Measurements from ENCODE around the gene TADA2B.
"Not testable (repeated sequence)": the region's sequence is repeated elsewhere in the genome, so short reads cannot be mapped to it uniquely, and the experiment has no call there.

Gene TADA2B

DNA sequence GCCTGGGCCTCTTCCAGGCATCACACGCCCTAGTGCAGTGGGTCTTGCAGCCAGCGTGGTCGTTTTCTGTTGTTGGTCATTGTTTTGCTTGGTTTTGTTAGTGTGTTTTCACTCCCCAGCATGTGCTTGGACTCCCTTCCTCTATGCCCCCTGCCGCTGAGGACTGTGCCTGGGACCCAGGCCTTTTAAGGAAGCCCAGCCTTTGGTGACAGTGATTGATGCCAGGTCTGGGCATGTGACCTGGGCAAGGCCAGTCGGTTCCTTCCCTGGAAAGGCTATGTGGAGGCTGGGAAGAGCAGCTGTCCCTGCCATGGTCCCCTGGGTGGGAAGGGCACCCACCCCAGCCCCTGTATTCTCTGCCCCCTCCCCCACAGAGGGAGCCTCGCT is 33.5 kb downstream of the TADA2B start:
- in situ Hi-C loops (cut with MboI; ENCODE audit: low sequenced_read_pairs) = no loop called here

DNA sequence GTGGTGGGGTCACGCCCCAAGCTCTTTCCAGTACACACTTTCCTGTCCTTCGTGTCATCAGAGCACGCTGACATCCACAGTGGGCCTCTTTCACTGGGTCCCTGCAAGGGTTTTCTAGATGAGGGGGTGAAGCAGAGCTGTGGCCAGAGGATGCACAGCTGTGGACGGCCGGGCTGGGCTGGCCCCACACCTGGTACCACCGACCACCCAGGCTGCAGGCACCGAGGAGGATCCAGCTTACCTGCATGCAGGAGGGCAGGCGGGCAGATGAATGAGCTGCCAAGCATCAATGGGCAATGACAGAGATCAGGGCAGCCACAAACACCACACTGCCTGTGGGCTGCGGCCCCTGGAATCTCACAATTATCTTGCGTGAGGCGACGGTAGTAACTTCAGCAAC is 34.2 kb downstream of the TADA2B start:
- in situ Hi-C loops (cut with MboI; ENCODE audit: low sequenced_read_pairs) = no loop called here

DNA sequence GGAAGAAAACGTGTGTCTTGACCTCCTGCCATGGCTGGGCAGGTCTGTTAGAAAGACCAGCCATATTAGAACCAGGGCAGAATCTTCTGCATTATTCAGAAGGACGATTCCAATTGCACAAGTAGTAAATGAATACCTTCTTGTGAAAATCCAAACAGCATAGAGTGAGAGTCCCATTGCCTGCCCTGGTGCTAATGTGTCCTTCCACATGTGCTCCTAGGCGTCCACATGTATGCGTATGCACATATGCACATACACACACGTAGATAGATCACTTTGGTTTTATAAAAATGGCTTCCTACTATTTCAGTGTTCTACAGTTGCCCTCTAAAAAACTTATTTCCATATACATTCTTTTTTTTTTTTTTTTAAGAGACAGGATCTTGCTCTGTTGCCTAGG is 34.9 kb downstream of the TADA2B start:
- in situ Hi-C loops (cut with MboI; ENCODE audit: low sequenced_read_pairs) = no loop called here

DNA sequence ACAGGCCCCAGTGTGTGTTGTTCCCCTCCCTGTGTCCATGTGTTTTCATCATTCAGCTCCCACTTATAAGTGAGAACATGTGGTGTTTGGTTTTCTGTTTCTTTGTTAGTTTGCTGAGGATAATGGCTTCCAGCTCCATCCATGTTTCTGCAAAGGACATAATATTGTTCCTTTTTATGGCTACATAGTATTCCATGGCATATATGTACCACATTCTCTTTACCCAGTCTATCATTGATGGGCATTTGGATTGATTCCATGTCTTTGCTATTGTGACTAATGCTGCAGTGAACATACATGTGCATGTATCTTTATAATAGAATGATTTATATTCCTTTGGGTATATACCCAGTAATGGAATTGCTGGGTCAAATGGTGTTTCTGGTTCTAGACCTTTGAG is 36.3 kb downstream of the TADA2B start:
- in situ Hi-C loops (cut with MboI; ENCODE audit: low sequenced_read_pairs) = not testable (repeated sequence)

DNA sequence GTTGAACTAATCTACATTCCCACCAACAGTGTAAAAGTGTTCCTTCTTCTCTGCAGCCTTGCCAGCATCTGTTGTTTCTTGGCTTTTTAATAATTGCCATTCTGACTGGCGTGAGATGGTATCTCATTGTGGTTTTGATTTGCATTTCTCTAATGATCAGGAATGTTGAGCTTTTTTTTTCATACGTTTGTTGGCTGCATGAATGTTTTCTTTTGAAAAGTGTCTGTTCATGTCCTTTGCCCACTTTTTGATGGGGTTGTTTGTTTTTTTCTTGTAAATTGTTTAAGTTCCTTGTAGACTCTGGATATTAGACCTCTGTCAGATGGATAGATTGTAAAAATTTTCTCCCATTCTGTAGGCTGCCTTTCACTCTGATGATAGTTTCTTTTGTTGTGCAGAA is 36.7 kb downstream of the TADA2B start:
- in situ Hi-C loops (cut with MboI; ENCODE audit: low sequenced_read_pairs) = not testable (repeated sequence)

DNA sequence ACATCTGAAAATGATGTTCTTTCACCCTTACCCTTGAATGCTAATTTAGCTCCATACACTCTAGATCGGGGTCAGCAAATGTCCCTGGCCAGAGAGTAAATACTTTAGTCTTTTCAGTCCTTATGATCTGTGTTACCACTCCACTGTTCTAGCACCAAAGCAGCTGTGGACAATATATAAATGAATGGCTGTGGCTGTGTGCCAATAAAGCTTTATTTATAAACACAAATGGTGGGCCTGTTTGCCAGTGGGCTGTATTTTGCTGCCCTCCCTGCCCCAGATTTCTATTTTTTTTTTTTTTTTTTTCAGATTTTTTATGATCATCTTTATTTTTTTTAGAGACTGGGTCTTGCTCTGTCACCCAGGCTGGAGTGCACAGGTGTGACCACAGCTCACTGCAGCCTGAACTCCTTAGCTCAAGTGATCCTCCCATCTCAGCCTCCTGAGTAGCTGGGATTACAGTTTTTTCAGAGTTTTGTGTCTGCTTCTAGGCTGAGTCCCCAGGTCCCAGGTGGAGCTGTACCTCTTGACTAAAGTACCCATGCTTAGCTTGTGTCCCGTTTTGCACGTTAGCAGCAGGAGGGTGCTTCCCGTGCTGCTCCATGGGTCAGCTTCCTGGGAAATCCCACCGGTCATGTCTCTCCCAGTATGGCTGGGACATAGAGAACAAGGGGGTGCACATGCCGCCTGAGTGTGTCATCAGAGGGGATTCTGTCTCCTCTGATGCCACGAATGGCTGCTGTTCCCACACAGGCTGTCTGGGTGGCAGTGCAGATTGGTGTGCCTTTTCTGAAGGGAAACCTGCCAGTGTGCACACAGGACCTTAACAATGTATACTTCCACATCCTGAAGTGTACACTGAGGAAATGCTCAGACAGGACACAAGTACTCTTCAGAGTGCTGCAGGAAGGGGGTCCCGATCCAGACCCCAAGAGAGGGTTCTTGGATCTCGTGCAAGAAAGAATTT is 40.7 kb downstream of the TADA2B start:
- in situ Hi-C loops (cut with MboI; ENCODE audit: low sequenced_read_pairs) = no loop called here

DNA sequence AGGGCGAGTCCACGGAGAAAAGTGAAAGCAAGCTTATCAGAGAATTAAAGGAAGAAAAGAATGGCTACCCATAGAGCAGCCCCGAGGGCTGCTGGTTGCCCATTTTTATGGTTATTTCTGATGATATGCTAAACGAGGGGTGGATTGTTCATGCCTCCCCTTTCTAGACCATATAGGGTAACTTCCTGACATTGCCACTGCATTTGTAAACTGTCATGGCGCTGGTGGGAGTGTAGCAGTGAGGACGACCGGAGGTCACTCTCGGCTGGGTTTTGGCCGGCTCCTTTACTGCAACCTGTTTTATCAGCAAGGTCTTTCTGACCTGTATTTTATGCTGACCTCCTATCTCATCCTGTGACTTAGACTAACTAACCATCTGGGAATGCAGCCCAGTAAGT is 41.4 kb downstream of the TADA2B start:
- in situ Hi-C loops (cut with MboI; ENCODE audit: low sequenced_read_pairs) = not testable (repeated sequence)

DNA sequence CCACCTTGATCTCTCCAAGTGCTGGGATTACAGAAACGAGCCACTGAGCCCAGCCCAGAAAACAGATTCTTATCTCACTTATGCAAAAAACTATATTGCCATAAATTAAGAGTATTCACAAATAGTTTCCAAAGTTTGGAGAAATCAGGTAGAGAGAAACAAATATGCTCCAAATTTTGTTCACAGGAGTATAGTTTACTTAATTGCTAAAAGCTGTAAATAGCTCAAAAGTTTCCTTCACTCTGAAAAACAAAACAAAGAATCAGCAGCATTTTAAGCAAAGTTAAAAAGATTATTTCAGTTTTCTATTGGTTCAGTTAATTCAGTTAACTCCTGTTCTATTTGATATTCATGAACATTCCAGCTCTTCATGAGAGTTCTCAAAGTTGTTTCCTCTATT is 43.2 kb downstream of the TADA2B start:
- in situ Hi-C loops (cut with MboI; ENCODE audit: low sequenced_read_pairs) = no loop called here

DNA sequence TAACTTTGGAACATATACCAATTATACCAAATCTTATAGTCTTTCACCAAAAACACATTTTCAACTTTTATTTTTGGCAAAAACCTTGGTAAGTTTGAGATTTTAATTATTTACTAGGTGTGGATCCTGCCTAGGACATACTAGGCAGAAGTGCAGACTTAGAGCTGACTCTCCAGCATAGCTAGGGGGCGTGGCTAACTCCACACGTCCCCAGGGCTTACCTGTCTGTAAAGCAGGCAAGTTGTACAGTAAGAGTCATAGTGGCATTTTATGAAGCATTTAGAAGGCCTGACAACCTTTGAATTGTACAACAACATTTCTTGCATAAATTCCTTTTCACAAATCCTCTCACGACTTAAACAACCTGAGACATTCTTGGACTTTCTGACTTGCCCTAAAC is 43.9 kb downstream of the TADA2B start:
- in situ Hi-C loops (cut with MboI; ENCODE audit: low sequenced_read_pairs) = no loop called here

DNA sequence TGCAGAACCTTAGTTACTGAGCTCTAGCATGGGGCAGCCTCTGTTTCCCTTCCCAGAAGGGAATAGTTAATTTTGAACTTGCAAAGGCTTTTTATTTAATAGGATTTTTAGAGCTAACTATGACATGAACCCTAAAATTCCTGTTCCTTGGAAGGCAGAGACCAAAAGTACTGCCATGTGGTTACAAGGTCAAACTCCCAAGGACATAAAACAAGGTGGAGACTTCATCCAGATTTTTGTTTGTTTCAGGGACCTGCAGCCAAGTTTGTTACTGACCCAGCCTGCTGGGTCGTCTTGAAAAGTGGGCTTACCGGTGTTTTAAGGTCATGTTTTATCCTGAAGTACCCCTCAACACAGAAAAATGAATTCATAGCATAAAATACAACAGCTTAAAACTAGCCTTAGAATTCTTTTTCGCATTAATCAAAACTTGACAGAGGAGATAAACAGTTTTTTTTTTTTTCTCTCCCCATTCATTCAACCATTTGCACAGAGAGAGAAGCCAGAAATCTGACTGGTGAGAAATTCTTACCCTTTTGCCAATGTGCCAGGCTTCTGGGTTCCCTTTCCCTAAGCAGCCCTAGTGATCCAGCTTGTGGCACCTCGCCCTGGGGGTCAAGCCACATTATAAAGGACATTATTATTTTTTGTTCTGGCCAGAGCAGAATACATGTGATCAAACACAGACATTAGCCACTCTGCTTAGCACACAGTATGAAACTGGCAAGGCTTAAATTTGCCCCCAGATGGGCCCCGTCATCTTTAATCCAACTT is 46.2 kb downstream of the TADA2B start:
- in situ Hi-C loops (cut with MboI; ENCODE audit: low sequenced_read_pairs) = no loop called here

DNA sequence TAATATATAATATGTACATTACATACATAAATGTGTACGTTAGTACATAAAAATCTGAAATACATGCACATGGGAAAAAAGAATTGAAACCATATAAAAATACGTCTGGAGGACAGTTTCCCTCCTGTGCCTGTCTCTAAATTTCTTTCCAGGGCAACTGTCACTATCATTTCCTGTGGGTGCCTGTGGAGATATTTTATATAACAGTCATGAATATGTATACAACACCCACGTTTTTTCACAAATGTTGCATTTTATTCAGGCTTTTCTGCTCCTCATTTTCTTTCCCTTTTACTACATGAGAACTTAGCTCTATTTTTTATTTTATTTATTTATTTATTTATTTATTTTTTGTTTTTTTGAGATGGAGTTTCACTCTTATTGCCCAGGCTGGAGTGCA is 48.9 kb downstream of the TADA2B start:
- in situ Hi-C loops (cut with MboI; ENCODE audit: low sequenced_read_pairs) = no loop called here

DNA sequence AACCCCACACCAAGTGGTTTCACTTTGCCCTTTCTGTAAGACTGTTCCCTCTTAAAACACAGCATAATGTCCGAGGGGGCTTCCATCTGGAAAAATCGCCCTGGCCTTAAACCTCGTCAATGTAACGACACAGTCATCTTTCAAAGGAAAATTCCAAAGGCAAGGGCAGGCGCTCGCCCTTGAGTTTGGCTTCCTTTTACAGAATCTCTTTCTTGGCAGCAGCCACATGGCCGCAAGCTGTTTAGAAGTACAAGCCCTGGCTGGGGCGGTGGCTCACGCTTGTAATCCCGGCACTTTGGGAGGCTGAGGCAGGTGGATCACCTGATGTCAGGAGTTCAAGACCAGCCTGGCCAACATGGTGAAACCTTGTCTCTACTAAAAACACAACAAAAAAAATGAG is 51.7 kb downstream of the TADA2B start:
- in situ Hi-C loops (cut with MboI; ENCODE audit: low sequenced_read_pairs) = no loop called here

DNA sequence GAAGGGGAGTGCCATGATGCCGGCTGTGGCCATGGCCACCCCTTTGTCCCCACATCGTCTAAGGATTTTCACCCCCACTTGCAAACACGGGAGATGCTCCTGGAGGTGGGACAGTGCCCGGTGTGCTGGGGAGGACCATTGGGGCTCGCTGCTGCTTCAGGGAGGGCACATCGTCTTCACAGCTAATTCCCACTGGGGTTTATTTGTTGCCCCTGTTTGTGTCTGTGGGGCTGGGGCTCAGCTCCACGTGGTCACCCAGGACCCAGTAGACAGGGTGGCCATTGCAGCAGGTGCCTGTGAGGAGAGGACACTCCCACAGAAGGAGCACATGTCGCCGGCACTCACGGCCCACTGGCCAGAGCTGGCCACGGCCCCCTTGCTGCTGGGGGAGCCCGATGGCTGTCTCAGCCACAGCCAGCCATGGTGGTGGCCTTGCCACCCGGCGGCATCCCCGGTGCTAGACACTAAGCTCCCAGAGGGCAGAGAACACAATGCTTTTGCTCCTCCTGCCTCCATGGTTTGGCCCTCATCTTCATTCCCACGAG is 52.5 kb downstream of the TADA2B start:
- in situ Hi-C loops (cut with MboI; ENCODE audit: low sequenced_read_pairs) = no loop called here

DNA sequence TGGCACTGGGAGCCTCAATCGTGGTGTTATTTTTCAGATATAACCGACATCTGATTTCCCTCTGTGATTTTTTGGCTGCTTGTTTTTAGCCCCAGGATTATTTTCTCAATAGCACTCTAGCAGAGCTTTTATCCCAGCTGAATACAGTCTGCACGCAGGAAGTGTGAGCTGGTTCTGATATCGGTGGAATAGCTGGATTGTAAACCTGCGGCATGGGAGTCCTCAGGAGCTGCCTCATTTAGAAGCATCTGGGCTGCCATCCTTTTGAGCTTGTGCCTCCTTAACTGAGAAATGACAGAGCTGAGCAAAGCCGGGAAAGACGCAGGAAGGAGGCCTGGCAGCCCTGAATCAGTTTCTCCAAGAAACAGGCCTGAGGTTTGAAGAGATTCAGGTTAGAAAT is 53.1 kb downstream of the TADA2B start:
- in situ Hi-C loops (cut with MboI; ENCODE audit: low sequenced_read_pairs) = no loop called here

DNA sequence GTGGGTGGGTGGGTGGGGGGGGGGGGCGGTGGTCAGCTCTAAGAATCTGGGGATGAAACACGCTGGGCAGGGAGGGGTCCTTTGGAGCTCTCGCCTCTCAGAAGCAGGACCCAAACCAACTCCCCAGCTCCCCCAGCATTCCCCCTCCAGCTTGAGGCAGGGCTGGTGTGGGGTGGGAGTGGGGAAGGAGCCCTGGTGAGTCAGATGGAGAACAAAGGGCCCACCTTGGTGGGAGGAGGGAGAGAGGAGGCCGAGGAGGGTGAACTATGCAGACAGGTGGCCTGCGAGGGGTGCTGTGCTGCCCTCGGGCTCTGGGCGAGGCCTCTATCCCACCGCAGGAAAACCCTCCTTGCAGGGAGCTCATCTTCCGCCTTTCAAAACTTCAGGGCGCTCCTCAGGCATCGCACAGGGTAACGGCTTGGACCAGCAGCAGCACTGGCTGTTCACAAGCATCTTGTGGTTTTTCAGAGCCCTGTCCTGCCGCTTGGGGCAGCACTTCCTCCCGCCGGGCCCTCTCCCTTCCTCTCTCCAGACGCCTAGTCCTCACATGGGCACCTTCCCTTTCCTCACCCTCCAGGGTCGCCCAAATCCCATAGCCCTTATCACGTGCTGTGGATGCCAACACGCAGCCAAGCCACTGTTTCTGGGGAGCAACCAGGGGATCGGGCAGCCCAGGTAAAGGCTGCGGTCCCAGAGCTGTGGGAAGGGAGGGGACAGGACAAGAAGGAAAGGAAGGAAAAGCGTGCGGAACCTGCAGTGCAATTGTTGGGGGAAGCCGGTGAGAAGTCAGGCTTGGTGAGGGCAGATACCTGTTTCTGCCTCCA is 58.7 kb downstream of the TADA2B start:
- in situ Hi-C loops (cut with MboI; ENCODE audit: low sequenced_read_pairs) = no loop called here

DNA sequence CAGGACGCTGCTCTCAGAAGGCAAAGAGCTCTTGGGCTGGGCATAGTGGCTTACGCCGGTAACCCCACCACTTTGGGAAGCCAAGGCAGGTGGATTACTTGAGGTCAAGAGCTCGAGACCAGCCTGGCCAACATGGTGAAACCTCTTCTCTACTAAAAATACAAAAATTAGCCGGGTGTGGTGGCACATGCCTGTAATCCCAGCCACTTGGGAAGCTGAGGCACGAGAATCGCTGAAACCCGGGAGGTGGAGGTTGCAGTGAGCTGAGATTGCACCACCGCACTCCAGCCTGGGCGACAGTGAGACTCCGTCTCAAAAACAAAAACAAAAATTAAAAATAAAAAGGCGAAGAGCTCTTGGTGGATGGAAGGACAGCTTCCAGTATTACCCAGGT is 59.3 kb downstream of the TADA2B start:
- in situ Hi-C loops (cut with MboI; ENCODE audit: low sequenced_read_pairs) = not testable (repeated sequence)

DNA sequence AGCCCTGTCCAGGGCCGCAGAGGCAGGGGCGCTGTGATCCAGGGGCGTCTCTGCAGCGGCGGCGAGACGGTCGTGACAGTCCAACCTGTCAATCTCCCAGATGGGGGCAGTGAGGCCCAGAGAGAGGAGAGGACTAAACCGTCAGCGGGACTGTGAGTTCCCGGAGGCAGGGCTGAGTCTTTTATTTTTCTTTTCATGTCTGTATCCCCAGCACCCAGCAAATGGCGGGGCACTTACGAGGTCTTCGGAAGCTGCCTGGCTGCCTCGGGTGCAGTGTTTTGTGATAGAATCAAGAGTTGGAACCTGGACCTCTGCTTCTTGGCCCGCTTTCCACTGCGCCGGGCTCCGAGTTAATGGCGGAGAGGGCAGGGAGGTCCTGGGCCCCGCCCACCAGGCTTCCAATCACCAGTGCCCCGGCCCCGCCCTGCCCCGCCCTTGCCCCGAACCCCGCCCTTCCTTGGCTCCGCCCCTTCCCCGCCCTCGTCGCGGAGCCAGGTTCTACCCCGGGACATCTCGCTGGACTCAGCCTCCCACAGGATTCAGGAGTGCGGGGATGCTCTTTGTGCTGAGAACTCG is 59.9 kb downstream of the TADA2B start:
- in situ Hi-C loops (cut with MboI; ENCODE audit: low sequenced_read_pairs) = no loop called here

DNA sequence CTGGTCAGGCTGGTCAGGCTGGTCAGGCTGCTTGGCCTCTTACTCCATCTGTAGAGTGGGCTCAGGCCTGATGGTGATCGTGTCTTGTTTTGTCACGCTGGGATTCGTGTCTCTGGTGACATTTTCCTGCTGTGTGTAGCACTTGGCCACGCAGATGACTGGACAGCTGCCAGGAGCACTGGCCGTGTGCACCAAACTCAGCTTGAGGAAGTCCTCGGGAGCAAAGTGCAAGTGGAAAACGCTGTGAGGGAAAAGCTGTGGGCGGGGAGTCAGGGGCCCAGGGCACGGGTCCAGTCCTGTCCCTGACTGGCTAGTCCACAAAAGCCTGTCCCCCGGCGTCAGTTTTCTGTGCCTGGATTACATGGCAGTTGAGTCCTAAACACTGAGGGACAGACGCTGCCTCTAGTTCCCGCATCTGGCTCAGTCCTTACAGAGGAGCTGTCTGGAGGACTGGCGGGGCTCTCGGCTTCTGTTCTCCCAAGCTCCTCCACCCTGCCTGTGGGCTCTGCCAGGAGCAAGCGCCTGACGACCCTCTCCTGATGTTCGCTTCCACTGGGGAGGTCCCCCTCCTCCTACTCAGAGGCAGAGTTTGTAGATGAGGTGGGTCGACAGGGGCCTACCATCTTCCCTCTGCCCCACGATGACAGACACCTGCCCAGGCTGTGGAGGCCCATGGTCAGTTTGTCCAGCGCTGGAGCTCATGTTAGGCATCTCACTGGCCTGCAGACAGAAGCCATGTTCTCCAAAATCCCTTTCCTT is 60.6 kb downstream of the TADA2B start:
- in situ Hi-C loops (cut with MboI; ENCODE audit: low sequenced_read_pairs) = no loop called here

DNA sequence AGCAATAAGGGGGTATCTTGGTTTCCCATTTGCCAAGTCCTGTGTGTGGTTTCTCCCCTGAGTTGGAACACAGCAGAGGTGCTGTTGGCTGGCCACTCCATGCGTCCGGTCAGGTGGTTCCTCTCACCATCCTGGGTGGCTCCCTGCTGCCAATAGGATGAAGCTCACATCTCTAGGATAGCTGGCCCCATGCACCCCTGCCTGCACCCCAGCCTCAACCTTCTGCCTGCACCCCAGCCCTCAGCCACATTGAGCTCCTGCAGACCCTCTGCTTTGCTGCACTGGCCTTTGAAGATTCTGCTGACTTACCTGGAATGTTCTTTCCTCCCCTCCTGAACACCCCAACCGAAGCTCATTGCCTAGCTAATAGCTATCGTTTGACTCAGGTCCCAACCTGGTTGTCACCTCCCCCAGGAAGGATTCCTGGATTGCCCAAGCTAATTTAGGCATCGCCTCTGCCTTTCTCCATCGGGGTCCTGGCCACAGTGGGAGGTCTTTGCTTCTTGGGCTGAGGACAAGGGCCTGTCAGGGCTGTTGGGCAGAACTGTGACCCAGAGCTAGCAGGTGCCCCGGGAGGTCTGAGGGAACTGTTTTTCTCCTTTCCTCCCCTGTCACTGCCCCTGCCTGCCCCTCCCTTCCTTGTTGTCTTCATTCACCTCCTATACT is 61.3 kb downstream of the TADA2B start:
- in situ Hi-C loops (cut with MboI; ENCODE audit: low sequenced_read_pairs) = no loop called here
